B cell (primary cell): ENCODE data around the gene PIK3R2.

Experiments
- CTCF ChIP-seq: fragments of 200-600 bp; IDR thresholded peaks from one replicate; pipeline ENCODE4 v1.8.0; 2022; ENCODE audit warnings: antibody characterized with exemption, mild to moderate bottlenecking
- EZH2 ChIP-seq: IDR thresholded peaks from 2 replicates; pipeline ENCODE4 v1.6.1; 2012; ENCODE audit warnings: borderline replicate concordance, low read depth, mild to moderate bottlenecking, moderate library complexity, low read length; ENCODE audit not compliant: insufficient read depth, poor library complexity, severe bottlenecking

GRCh38 chr19:18107235-18107634 is 45.7 kb upstream of the PIK3R2 start:
- TF ChIP-seq CTCF: no peak
- no peak for TF ChIP-seq EZH2
